GM23338 (cell line): Measurements from ENCODE around the gene LIPT1.

Source experiments
- CREB1 ChIP-seq: fragments of 250-450 bp; sonication (Bioruptor Pico); IDR thresholded peaks from 2 replicates; pipeline ENCODE4 v1.5.0; 2020; ENCODE audit warnings: low read depth, mild to moderate bottlenecking, moderate library complexity
- CTCF ChIP-seq, 2 experiments: fragments of 200-600 bp in 1 of 2; sonication (generic) in 1 of 2; conservative IDR thresholded peaks; 2 replicates each; pipeline versions ENCODE4 v1.5.1 to v1.6.1; 2016 to 2017; ENCODE audit warnings: antibody characterized with exemption in 2 of 2, low read depth in 2 of 2, mild to moderate bottlenecking in 2 of 2, moderate library complexity in 1 of 2
- EZH2 ChIP-seq: fragments of 200-600 bp; sonication (generic); IDR thresholded peaks from one replicate; pipeline ENCODE4 v1.8.0; 2017; ENCODE audit warnings: antibody characterized with exemption, mild to moderate bottlenecking, low read depth; ENCODE audit not compliant: unreplicated experiment
- EZH2phosphoT487 ChIP-seq: fragments of 200-600 bp; sonication (generic); IDR thresholded peaks from one replicate; pipeline ENCODE4 v1.8.1; 2018; ENCODE audit warnings: antibody characterized with exemption; ENCODE audit not compliant: unreplicated experiment
- JUNB ChIP-seq: IDR thresholded peaks from one replicate; pipeline ENCODE4 v1.6.1; 2016; ENCODE audit warnings: antibody characterized with exemption; ENCODE audit not compliant: unreplicated experiment
- POLR2AphosphoS5 ChIP-seq: IDR thresholded peaks from 2 replicates; pipeline ENCODE4 v1.6.1; 2016; ENCODE audit warnings: antibody characterized with exemption, low read depth
- ZNF331 ChIP-seq: fragments of 250-450 bp; sonication (Bioruptor Pico); IDR thresholded peaks from 2 replicates; pipeline ENCODE4 v1.5.0; 2020; ENCODE audit warnings: low read depth, mild to moderate bottlenecking, moderate library complexity
- ZNF462 ChIP-seq: fragments of 250-450 bp; sonication (Bioruptor Pico); IDR thresholded peaks from 2 replicates; pipeline ENCODE4 v1.5.0; 2020; ENCODE audit warnings: mild to moderate bottlenecking, moderate library complexity
- TF ChIP-seq, protein P1 (sequence below): IDR thresholded peaks from one replicate; pipeline ENCODE4 v1.6.1; 2018; ENCODE audit warnings: antibody characterized with exemption; ENCODE audit not compliant: unreplicated experiment
- TF ChIP-seq, protein P2 (sequence below): IDR thresholded peaks from 2 replicates; pipeline ENCODE4 v1.6.1; 2016; ENCODE audit warnings: antibody characterized with exemption

DNA sequence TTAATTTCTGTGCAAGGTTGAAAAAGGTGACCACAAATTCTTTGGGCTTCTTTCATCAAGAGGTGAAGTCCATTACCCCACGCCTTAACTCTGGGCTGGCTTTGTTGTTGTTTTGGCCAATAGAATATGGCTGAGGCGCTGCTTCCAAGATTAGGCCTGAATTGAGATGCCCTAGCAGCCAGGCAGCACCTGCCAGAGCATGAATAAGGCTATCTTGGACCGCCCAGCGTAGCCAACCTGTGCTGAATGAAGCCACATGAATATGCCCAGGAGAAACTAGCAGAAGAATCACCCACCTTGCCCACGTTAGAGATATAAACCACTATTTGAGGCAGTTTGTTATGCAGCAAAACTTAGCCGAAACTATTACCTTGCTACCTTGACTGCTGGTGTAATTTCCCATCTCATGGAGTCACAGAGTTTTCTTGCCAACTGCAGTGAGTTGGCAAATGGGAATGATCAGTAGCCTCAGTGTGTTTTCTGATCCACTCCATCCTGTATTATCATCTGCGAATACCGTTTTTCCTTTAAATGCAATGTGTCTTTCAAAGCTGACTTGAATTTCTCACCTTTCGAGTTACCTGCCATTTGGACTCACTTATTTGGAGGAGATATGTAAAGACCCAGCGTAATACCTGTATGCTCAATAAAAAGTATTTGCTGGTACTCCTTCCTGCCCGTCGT is 704 bp upstream of the LIPT1 start:
- TF ChIP-seq CTCF (conservative IDR thresholded peaks at IDR 0.05; ENCODE audit: low read depth in 2 of 2) (no peak), POLR2AphosphoS5 (no peak), CREB1 (CRISPR knock-in tag) (no peak), JUNB (no peak), EZH2 (no peak), EZH2phosphoT487 (no peak), ZNF462 (CRISPR knock-in tag) (no peak), ZNF331 (CRISPR knock-in tag) (no peak)
- TF ChIP-seq, protein P1, sequence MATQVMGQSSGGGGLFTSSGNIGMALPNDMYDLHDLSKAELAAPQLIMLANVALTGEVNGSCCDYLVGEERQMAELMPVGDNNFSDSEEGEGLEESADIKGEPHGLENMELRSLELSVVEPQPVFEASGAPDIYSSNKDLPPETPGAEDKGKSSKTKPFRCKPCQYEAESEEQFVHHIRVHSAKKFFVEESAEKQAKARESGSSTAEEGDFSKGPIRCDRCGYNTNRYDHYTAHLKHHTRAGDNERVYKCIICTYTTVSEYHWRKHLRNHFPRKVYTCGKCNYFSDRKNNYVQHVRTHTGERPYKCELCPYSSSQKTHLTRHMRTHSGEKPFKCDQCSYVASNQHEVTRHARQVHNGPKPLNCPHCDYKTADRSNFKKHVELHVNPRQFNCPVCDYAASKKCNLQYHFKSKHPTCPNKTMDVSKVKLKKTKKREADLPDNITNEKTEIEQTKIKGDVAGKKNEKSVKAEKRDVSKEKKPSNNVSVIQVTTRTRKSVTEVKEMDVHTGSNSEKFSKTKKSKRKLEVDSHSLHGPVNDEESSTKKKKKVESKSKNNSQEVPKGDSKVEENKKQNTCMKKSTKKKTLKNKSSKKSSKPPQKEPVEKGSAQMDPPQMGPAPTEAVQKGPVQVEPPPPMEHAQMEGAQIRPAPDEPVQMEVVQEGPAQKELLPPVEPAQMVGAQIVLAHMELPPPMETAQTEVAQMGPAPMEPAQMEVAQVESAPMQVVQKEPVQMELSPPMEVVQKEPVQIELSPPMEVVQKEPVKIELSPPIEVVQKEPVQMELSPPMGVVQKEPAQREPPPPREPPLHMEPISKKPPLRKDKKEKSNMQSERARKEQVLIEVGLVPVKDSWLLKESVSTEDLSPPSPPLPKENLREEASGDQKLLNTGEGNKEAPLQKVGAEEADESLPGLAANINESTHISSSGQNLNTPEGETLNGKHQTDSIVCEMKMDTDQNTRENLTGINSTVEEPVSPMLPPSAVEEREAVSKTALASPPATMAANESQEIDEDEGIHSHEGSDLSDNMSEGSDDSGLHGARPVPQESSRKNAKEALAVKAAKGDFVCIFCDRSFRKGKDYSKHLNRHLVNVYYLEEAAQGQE = no peak
- TF ChIP-seq, protein P2, sequence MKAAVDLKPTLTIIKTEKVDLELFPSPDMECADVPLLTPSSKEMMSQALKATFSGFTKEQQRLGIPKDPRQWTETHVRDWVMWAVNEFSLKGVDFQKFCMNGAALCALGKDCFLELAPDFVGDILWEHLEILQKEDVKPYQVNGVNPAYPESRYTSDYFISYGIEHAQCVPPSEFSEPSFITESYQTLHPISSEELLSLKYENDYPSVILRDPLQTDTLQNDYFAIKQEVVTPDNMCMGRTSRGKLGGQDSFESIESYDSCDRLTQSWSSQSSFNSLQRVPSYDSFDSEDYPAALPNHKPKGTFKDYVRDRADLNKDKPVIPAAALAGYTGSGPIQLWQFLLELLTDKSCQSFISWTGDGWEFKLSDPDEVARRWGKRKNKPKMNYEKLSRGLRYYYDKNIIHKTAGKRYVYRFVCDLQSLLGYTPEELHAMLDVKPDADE = no peak
